ENCODE measurements around the gene CDKAL1. TPM values are rescaled to one million over a fixed set of nuclear protein-coding genes. Genes with fewer than 3 reads are reported as not detected.

CDKAL1 gene
- total RNA-seq, 1 experiment from 2014 or later: 20.6 TPM

DNA sequence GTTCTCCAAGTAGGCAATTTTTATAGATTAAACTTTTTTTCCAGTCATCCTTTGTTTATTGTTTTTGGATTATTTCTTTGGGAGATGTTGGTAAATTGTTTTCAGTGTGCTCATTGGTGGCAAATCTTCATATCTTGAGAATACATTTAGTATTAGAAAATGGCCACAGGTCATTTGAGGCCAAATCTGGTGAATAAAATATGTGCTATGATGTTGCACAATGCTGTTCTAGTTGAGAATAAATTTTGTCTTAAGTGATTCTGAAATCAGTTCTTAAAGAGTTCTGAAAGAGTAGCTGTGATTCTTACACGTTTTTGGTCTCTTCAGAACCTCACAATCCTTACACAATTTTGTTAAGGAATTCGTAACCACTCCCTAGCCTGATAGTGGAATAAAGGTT lies 20.1 kb downstream of the CDKAL1 start:
- ATAC-seq (no peak), DNase-seq (ENCODE audit: low spot score) (no peak)
- Mint-ChIP-seq H3K9me3 (peaks cover 4% of the 10 kb centered on the region; the same call in 1 of the 2 replicates), H3K4me1 (0 out of 2 replicates have a peak, but pooled peaks cover 2% of the 10 kb centered on the region), H3K27me3 (ENCODE audit: low read depth) (no peaks in the 10 kb centered on the region), H3K36me3 (peaks cover 23% of the 10 kb centered on the region), H3K4me3 (no peak overlapping the region), H3K27ac (no peak overlapping the region)
- CTCF ChIA-PET: no interaction called here
- TF ChIP-seq, protein P1, sequence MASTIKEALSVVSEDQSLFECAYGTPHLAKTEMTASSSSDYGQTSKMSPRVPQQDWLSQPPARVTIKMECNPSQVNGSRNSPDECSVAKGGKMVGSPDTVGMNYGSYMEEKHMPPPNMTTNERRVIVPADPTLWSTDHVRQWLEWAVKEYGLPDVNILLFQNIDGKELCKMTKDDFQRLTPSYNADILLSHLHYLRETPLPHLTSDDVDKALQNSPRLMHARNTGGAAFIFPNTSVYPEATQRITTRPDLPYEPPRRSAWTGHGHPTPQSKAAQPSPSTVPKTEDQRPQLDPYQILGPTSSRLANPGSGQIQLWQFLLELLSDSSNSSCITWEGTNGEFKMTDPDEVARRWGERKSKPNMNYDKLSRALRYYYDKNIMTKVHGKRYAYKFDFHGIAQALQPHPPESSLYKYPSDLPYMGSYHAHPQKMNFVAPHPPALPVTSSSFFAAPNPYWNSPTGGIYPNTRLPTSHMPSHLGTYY (CRISPR knock-in tag; IDR thresholded peaks at IDR 0.05): no peak
- TF ChIP-seq GABPB1 (CRISPR knock-in tag; IDR thresholded peaks at IDR 0.05): no peak
- TF ChIP-seq, protein P2, sequence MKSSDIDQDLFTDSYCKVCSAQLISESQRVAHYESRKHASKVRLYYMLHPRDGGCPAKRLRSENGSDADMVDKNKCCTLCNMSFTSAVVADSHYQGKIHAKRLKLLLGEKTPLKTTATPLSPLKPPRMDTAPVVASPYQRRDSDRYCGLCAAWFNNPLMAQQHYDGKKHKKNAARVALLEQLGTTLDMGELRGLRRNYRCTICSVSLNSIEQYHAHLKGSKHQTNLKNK (CRISPR knock-in tag; IDR thresholded peaks at IDR 0.05): no peak
- POLR2A ChIA-PET: no interaction called here

DNA sequence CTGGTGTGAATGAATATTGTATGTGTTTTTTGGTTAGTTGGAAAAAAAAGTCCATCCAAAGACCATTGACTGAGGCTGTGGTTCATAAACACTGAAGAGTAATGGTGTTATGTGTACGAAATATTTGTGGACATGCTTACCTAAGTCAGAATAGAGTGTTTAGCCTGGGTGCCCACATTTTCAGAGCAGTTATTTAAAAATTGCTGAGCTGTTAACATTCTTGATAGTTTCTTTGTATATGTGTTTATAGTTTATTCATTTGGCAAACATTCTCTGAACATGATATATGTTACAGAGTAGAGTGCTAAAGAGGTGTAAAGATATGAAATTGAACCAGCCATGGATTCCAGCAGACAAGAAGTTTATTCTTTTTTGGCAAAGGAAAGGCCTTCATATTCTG lies 20.6 kb downstream of the CDKAL1 start:
- DNase-seq (ENCODE audit: low spot score) (no peak), ATAC-seq (no peak)
- Mint-ChIP-seq H3K36me3 (peaks cover 23% of the 10 kb centered on the region), H3K4me1 (0 out of 2 replicates have a peak, but pooled peaks cover 2% of the 10 kb centered on the region), H3K4me3 (no peak overlapping the region), H3K27me3 (ENCODE audit: low read depth) (no peaks in the 10 kb centered on the region), H3K27ac (no peak overlapping the region), H3K9me3 (peaks cover 4% of the 10 kb centered on the region; the same call in 1 of the 2 replicates)
- POLR2A ChIA-PET: no interaction called here
- CTCF ChIA-PET: no interaction called here
- TF ChIP-seq, protein P3, sequence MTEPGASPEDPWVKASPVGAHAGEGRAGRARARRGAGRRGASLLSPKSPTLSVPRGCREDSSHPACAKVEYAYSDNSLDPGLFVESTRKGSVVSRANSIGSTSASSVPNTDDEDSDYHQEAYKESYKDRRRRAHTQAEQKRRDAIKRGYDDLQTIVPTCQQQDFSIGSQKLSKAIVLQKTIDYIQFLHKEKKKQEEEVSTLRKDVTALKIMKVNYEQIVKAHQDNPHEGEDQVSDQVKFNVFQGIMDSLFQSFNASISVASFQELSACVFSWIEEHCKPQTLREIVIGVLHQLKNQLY (CRISPR knock-in tag; IDR thresholded peaks at IDR 0.05): no peak
- TF ChIP-seq TCF7 (CRISPR knock-in tag; IDR thresholded peaks at IDR 0.05; ENCODE audit: low read depth) (no peak), MYBL2 (CRISPR knock-in tag; IDR thresholded peaks at IDR 0.05) (no peak), NR2C2 (CRISPR knock-in tag; IDR thresholded peaks at IDR 0.05) (no peak), SMAD3 (CRISPR knock-in tag; IDR thresholded peaks at IDR 0.05; ENCODE audit: borderline replicate concordance) (no peak), FOXJ3 (CRISPR knock-in tag; IDR thresholded peaks at IDR 0.05; ENCODE audit: borderline replicate concordance) (no peak), GABPB1 (CRISPR knock-in tag; IDR thresholded peaks at IDR 0.05) (no peak), ATF1 (CRISPR knock-in tag; IDR thresholded peaks at IDR 0.05) (no peak), ELF4 (CRISPR knock-in tag; IDR thresholded peaks at IDR 0.05; ENCODE audit: low read depth) (no peak)
- TF ChIP-seq, protein P4, sequence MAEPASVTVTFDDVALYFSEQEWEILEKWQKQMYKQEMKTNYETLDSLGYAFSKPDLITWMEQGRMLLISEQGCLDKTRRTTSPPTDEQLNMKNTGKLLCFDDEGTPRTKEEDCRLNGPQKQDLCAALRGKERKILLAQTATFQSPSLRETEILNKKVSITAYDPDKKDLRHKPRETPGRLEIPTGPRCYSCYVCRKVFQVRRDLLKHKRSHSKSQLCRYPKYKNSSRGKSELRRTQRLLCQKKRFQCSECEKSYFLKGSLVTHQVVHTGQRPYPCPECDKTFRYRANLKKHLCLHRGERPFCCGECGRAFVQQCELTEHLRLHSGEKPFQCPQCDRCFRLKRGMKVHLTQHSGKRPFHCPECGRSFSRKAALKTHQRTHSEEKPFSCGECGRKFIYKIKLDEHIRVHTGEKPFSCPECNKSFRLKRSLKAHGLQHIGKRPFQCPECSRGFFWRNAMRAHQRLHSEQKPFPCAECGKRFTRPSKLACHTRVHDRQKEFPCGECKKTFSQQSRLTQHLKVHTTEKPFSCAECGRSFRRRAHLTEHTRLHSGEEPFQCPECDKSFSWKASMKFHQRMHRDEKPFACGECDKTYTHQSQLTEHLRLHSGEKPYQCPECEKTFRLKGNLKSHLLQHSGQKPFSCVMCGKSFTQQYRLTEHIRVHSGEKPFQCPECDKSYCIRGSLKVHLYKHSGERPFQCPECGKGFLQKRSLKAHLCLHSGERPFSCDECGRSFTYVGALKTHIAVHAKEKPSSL (CRISPR knock-in tag; conservative IDR thresholded peaks at IDR 0.05): no peak
- TF ChIP-seq, protein P5, sequence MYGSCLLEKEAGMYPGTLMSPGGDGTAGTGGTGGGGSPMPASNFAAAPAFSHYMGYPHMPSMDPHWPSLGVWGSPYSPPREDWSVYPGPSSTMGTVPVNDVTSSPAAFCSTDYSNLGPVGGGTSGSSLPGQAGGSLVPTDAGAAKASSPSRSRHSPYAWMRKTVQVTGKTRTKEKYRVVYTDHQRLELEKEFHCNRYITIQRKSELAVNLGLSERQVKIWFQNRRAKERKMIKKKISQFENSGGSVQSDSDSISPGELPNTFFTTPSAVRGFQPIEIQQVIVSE (CRISPR knock-in tag; IDR thresholded peaks at IDR 0.05; ENCODE audit: borderline replicate concordance): no peak

DNA sequence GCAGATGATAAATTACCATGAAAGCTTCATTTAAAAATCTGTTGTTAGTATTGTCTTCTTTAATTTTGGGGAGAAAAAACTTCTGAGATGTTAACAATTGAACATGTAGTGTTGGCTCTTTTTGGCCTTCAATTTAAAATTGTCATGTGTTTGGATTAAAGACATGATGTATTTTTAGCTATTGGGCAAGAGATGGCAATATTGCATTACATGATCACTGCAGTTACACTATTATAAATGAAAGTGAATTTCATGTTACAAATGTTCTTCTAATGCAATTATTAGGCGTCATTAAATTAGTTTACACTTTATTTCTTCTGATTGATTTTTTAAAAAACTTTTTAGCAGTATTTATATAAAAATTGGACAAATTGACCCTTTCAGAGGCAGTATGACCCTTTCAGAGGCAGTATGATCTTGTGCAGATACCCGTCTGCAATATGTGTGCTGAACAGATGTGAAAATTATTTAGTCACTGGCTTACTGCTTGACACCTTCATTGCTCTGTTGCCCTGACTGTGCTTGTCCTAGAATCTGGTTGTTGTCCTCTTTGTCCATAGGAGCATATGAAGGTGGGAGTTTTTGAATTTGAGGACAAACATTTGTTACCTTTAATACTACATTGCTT lies 25.8 kb downstream of the CDKAL1 start:
- TF ChIP-seq, protein P6, sequence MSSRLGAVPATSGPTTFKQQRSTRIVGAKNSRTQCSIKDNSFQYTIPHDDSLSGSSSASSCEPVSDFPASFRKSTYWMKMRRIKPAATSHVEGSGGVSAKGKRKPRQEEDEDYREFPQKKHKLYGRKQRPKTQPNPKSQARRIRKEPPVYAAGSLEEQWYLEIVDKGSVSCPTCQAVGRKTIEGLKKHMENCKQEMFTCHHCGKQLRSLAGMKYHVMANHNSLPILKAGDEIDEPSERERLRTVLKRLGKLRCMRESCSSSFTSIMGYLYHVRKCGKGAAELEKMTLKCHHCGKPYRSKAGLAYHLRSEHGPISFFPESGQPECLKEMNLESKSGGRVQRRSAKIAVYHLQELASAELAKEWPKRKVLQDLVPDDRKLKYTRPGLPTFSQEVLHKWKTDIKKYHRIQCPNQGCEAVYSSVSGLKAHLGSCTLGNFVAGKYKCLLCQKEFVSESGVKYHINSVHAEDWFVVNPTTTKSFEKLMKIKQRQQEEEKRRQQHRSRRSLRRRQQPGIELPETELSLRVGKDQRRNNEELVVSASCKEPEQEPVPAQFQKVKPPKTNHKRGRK (CRISPR knock-in tag; IDR thresholded peaks at IDR 0.05; ENCODE audit: borderline replicate concordance): no peak
- H3K27me3 Mint-ChIP-seq (ENCODE audit: low read depth): no peaks in the 10 kb centered on the region
- ChIA-PET POLR2A (interaction anchor here (1.1 kb wide), 1 partner anchor 9 kb away, joined by 3 read pairs; no protein-coding TSS in a partner anchor), CTCF (interaction anchor here (1.5 kb wide), 1 partner anchor 10 kb away, joined by 7 read pairs; no protein-coding TSS in a partner anchor)
- H3K4me3 Mint-ChIP-seq: no peak overlapping the region
- H3K4me1 Mint-ChIP-seq: peaks cover 12% of the 10 kb centered on the region
- H3K36me3 Mint-ChIP-seq: peaks cover 6% of the 10 kb centered on the region
- H3K27ac Mint-ChIP-seq: no peak overlapping the region
- peaks cover under 1% of the 10 kb centered on the region; the same call in 1 of the 2 replicates for H3K9me3 Mint-ChIP-seq
- DNase-seq (ENCODE audit: low spot score) (no peak), ATAC-seq (no peak)
